Measurements from ENCODE around the gene SYNDIG1.
"Not testable (repeated sequence)": the region's sequence is repeated elsewhere in the genome, so short reads cannot be mapped to it uniquely, and the experiment has no call there.

SYNDIG1 gene

GRCh38 chr20:24493661-24494459, 24.4 kb downstream of the SYNDIG1 start:
- no peak for DNase-seq

GRCh38 chr20:24494460-24494920, 25.1 kb downstream of the SYNDIG1 start:
- no peak for DNase-seq

DNA sequence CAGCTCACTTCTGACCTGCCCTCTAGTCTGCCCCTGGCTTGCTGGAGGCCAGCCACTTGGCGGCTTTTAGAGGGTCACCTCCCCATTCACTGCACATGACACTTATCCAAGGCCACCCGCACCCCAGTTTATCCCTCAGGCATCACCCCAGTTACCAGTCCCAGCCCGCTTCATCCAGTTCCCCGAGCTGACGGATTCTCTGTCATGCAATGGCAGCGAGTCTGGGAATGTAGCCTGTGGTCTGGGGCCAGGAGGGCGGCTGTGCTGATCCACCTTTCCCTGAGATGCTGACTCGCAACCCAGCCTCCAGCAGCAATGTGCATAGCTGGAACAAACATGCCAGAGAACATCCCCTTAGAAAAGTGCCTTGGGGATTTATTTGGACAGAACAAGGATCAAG, 25.8 kb downstream of the SYNDIG1 start:
- DNase-seq, result no peak

- DNase-seq, result no peak
Observed at GRCh38 chr20:24497851-24498250, 28.4 kb downstream of the SYNDIG1 start.

DNA sequence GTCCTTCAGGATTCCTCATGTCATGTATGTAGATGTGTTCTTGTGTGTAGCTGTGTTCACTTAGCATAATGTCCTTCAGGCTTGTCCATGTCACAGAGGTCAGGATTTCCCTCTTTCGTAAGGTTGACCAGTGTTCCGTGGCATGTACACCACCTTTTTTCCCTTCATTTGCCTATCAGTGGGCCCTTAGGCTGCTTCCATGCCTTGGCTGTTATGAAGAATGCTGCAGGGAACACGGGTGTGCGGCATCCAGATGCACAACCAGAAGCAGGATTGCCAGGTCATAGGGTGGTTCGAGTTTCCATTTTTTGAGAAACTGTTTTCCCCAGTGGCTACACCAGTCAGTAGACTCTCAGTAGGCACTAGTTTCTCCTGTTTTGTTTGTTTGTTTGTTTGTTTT, 29.2 kb downstream of the SYNDIG1 start:
- no peak for DNase-seq

GRCh38 chr20:24499472-24499871, 30.0 kb downstream of the SYNDIG1 start:
- no peak for DNase-seq

GRCh38 chr20:24501764-24502556, 32.5 kb downstream of the SYNDIG1 start:
- peak; percentile 65 for DNase-seq

- no peak for DNase-seq
Observed at GRCh38 chr20:24502661-24503060, 33.2 kb downstream of the SYNDIG1 start.

DNA sequence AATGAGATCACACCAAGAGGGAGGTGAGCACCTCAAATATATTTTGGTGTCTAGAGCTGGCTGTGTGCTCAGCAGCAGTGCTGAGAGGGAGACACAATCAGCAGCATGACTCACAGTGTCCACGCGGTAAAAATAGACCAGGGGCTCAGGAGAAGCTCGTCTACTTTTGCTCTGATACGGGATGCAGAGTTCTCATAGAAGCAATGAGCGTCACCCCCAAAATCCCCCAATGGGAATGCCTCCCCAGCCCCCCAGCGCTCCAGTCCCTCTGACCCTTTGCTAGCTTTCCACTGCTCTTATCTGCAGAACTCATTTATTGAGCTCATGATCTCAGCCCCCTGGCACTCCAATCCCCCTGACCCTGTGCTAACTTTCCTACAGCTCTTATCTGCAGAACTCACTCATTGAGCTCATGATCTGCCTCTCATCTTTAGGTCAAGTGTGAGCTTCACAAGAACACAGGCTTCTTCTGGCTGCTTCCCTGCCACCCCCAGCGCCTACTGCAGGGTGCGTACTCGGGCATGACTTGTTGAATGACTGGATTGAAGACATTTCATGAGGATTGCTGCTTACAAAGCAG, 34.0 kb downstream of the SYNDIG1 start:
- DNase-seq, result no peak

GRCh38 chr20:24504331-24505285, 35.2 kb downstream of the SYNDIG1 start:
- DNase-seq, result no peak

DNA sequence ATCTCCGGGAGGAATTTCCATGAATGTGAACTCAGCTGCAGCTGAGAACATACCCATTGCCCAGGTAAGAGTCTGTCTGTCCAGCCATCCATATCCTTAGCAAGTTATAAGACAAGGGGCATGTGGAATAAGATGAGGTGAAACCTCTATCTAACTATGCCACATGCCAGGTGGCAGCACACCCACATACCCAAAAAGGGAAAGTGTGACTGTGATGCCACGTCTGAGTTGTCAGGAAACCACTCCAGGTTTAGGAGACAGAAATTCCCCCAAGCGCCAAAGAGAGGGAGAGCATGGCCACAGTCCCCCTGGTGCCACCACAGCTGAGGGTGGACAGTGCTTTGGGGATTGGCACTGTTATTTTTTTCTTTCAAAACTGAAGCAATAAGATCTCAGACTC, 36.7 kb downstream of the SYNDIG1 start:
- DNase-seq, result no peak

DNA sequence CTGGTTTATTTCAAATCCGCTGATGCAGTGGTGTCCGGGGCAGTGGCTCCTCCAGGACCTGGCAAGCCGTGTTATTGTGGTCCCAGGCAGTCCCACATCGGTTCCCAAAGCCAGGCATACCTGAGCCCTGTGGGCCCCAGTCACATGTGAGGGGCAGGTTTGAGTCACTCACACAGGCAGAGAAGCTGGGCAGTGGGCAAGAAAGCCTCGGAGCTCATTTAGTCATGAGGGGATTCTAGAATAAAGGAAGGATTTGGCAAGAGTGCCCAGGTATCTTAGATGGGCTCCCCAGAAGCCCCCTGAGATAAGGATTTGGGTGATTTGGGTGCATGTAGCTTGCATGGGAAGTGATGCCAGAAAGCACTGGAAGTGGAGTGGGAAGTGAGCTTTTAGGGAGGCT, 37.3 kb downstream of the SYNDIG1 start:
- no peak for DNase-seq

DNA sequence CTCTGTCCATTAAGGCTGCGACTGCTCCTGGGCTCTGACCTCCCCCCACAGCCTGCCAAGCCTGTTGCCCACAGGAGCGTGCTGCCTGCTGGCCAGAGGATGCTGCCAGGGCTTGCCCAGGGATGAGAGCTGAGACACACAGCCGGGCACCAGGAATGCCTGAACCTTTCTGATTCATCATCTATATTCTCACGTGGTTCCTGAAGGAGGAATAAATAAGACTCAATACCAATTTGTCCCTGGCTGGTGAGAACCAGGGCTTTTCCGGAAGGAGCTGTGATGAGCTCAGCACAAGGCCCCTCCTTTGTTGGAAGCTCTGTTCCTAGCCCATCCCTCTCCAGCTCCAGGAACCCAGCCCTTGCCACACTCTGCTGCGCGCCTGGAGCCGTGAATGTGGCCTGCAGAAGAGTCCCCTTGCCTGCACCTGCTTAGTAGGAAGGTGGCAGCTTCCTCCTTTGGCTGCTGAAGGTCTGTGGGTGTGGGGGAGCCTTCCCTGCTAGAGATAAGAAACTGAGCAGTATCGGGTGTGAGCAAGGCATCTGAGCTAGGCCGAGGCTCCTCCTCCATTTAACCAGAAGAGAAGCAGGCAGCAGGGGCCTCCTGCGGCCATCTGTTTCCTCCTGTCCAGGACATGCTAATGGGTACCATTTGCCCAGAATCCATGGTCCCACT, 37.9 kb downstream of the SYNDIG1 start:
- no peak for DNase-seq

- DNase-seq, result not testable (repeated sequence)
Observed at GRCh38 chr20:24512441-24512840, 43.0 kb downstream of the SYNDIG1 start.

DNA sequence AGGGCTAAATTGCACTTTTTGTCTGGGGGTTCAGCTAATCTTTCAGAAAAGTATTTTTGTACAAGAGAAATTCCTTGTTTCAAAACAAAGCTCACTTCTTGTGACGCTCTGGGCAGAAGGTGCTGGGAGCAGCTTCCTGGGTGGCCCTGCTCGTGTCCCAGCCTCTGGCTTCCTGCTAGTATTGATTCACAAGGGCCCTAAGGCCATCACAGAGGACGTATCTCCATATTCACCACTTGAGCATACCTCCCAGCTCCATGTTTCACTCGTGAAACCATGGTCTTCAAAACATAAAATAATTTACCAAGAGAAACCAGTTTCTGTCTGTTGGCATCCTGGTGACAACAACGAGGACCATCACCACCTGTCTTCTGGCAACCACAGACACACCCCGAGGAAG, 49.1 kb downstream of the SYNDIG1 start:
- no peak for DNase-seq

DNA sequence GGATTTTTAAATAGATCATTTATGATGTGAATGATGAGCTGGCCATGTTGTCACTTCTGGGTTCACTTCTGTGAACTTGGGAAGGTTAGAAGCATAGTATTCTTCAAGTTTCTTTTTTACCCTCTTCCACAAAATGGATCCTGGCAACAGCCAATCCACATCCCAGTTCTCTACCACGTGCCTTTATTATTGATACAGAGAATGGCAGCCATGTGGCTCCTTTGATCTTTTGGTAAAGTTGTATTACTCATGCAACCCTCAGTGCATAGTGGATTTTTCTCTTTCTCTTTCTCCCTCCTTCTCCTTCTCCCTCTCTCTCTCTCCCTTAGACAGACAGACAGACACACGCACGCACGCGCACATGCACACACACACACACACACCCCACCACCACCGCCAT, 50.0 kb downstream of the SYNDIG1 start:
- no peak for DNase-seq

DNA sequence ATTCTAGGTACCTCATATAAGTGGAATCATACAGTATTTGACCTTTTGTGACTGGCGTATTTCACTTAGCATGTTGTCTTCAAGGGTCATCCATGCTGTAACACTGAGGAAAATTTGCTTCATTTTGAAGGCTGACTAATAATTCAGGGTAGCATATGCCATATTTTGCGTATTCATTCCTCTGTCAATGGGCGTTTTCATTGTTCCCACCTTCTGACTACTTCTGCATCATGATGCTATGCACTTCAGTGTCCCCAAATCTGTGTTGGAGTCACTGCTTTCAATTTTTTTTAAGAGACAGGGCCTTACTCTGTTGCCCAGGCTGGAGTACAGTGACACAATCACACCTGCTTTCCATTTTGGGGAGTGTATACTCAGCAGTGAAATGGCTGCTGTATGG, 51.6 kb downstream of the SYNDIG1 start:
- DNase-seq, result no peak

GRCh38 chr20:24522452-24523330, 53.3 kb downstream of the SYNDIG1 start:
- DNase-seq, result no peak

DNA sequence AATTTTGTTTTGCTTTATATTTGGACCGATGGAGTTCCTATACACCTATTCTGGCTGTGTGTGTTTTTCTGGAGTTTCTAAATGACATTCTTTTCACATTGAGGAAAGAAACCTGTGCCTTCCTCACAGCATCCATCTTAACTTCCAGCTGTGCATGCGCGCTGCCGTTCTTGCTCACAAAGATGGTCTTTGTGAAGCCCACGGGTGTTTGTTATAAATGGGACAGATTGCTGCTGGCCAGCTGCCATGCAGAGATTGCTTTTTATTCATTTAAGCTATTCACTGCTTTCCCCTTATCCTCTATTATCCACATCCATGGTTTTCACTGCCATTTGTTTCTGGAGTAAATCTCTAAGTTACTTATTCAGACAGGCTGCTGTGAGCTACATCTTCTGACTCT, 54.2 kb downstream of the SYNDIG1 start:
- DNase-seq, result no peak

DNA sequence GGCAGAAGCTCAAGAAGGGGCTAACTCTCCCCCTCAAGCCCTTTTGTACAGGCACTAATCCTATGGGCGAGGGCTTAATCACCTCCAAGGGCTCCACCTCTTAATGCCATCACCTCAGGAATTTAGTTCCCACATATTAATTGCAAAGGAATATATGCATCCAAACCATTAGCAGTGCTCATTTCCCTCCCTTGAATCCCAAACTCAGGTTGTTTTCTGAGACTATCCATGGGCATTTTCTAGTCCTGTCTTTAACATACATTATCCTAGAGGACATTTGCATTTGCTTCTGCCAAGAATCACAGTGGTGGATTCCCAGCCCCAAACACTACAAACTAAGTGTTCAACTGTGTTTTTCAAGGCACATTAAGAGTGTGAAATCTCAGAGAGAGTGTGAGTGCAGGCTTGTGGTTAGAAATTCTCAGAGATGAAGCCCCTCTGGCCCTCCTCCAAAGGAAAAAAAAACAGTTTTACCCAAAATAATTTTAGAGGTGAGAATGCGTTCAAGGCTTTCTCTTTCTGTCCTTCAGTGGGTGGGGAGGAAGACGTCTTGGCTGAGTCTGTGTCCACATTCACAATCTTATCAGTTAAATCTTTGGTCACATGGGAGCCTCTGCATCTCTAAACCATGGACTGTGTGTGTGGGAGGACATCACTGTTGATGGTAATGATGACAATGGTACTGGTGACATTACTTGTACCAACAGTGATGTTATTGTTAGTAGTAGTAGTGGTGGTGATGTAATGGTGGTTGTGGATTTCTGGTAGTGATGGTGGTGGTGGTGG, 59.3 kb downstream of the SYNDIG1 start:
- no peak for DNase-seq
